Activated CD4-positive, alpha-beta T cell treated with anti-CD3 and anti-CD28 coated beads, Interleukin-2, amount 50 U/mL, for 48 hours (primary cell): ENCODE data around the gene CSNK2A1.

ENCODE experiments used
- DNase-seq, 2 experiments: peaks; one replicate each; pipeline ENCODE4 v3.0.0-alpha.2; 2020

The CSNK2A1 gene

DNA sequence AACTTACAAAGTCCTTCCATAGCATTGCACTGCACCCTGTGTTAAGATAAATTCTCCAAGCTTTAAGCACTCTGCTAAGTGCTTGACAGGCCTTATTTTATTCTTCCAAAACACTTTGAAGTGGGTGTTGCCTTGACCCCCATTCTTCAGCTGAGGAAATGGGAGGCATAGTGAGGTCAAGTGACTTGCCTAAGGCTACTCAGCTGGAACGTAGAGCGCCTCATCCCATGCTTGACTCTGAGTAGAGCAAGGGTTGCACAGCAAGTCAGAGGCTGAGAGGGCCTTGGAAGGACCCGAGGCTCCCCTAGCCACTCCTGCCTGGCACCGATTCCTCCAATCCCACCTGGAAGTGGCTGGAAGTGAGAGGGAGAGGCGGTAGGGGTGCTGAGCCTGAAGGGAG is 19.6 kb upstream of the CSNK2A1 start:
- DNase-seq, result no peak

DNA sequence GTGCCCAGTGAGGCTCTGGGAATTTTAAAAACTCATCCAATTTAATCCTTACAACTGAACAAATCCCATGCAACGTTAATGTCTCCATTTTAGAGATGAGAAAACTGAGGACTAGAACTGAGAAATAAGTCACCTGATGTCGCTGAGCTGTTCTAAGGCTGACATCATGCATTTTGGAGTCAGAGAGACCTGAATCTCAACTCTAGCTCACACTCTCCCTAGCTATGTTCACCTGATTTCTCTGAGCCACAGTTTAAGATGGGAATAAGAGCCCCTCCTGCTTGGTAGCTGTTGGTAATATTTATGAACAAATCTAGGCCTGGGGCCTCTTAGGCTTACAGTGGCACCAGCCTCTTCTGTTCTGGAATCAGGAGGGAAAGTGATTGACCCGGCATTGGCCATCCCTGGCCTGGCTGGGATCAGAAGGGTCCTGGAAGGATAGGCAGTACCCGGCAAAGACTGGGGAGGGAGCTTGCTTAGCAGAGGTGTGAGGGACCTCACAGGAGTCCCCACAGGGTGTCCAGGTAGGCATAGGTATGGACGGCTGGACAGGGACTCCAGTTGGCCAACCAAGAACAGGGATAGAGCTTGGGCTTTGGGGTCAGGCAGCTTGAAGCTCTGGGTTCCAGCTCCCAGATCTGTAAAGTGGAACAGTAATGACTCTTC is 18.8 kb upstream of the CSNK2A1 start:
- DNase-seq, result no peak

DNA sequence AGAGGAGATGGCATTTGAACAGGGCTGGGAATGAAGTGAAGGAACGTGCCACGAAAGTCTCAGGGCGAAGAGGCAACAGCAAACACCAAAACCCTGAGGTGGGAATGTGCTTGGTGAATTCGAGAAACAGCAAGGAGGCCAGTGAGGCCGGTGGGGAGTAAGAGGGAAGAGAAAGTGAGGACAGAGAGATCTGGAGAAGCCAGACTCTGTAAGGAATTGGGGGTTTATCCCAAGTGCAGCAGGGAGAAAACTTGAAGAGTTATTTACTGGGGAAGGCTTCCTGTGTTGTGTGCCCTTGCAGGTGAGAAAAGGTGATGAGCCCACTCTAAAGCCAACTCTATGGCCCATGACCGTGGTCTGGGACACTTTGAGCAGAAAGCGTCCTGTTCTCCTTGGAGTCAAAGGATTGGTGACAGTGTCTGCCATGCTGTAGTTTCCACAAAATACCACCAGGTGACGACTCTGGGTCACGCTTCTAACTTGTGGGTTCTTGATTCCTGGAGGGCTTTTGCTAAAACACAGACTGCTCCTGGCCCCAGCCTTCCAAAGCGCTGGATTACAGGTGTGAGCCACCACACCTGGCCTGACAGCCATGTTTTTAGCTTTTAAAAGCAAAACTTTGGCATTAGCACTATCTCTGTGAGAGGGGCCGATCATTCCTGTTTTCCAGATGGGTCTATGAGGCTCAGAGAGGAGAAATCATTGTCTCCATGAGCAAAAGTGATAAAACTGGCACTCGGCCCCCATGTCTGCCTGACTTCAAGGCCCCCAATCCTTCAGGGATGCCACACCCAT is 18.0 kb upstream of the CSNK2A1 start:
- peak; percentile 55 to 68 for DNase-seq

DNA sequence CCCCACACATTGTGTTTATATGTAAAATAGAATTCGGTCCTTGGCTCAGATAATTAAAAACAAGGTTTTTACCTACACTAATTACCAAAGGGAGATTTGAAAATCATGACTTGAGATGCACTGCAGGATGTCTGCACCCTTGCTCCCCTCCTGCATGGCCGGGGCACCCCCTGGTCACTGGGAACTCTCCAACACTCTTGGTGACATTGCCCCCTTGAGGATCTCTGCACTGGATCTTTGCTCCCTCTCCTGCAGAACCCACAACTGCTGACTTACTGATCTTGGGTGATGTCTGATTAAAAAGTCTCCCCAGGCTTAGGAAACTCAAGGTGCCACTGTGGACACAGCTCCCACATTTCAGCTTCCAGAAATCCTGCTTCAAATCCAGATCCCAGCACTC is 17.1 kb upstream of the CSNK2A1 start:
- DNase-seq, result no peak

DNA sequence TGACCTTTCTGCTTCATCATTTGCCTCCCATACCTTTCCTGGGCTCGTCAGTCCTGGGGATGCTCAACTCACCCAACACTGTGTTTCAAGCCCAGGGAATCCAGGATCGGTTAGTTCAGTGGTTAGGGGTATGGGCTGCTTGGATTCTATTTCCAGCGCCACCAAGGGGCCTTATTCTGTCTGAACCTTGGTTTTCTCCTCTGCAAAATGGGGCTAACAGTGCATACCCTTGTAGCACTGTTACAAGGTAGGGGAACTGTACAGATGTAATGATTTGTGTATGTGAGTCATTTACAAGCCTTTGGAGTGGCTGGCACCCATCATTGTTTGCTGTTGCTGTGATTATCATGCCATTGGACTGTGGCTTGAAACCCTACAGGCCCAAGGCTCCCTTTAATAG is 14.5 kb upstream of the CSNK2A1 start:
- DNase-seq, result no peak

DNA sequence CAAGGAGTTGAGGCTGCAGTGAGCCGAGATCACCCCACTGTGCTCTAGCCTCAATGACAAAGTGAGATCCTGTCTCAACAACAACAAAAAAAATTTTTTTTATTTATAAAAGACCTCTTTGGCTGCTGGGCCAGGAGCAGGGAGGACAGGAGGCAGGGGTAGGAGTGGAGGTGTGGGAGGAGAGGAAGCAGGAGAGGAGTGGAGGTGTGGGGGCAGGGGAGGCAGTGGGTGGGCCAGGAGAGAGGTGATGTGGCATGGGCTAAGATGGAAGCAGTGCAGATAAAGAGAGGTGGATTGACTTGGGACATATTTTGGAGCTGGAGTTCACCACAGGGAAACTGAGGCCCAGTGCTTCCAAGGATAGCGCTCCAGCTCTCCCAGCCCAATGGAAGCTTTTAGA is 13.4 kb upstream of the CSNK2A1 start:
- DNase-seq, result no peak

DNA sequence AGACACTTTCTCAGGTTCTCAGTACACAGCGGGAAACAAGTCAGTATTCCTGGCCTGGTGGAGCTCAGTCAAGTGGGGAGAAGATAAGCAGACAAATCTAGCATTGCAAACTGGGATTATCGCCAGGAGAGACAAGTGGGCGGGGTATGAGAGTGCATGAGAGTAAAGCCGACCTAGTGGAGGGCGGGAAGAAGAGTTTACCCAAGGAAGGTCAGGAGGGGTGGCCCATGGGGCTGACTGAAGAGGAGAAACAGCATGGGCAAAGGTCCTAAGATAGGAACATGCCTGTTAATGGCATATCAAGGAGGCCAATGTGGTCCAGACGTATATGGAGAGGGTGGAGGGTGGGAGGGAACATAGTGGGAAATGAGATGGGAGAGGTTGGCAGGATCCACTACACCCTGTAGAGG is 12.4 kb upstream of the CSNK2A1 start:
- DNase-seq, result no peak

DNA sequence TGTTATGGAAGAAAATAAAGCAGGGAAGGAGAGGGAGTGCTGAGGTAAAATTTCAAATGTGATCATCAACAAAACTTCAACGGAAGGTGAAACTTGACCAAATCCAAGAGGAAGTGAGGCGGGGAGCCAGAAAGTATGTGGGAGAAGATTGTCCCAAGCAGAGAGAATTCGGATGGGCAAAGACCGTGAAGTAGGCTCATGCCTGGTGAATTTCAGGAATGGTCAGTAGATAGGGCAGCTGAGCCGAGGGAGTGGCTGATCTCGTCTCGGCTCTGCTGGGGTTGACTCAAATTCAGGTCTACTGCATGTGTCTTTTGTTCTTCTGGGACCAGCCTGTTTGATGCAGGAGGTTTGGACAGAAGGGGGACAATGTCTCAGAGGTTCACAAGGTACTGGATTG is 7.0 kb upstream of the CSNK2A1 start:
- no peak for DNase-seq

DNA sequence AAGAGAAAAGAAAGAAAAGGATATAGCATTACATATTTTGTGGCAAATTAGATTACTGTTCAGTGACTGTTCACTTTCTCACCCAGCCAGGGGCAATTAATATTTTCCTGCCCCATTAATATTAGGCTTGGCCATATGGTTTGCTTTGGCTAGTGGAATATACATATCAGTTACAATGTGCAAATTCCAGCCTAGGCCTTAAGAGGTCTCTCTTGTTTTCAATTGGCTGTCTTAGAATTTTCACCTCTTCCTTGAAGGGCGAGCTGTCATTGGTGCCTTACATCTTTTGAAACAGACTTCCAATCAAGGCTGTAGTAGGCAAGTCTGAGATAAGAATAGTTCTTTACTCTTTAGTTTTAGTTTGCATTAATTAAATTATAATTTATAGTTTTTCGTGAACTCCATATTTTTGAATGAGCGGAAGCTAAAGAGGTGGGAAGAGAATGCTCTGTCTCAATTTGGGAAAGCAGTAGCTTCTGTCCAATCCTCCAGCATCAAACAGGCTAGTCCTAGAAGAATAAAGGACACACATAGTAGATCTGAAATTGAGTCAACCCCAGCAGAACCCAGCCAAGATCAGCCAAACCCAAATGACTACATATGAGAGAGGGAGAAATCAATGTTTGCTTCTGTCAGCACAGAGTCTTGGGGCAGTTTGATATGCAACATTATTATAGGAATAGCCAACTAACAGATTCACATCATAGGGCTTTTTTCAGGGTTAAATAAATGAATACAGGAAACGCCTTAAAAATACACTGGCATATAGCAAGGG is 6.3 kb upstream of the CSNK2A1 start:
- DNase-seq, result no peak

DNA sequence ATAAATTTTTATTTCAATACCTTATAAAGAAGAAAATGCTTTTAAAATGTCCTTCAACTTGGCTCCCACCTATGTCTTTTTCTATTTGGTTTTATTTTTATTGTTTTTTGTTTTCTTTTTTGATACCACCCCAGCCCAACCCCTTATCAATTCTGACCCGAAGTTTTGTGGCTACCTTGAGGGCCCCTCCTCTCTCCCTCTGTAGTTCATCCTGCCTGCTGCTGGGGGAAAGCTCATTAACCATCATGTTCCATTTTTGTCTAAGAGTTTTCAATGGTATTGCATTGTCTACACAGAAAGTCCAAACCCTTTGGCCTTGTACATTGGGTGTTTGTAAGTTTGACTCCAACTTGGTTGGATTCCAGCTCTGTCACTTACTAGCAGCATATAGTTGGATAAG is 5.3 kb upstream of the CSNK2A1 start:
- DNase-seq, result no peak

DNA sequence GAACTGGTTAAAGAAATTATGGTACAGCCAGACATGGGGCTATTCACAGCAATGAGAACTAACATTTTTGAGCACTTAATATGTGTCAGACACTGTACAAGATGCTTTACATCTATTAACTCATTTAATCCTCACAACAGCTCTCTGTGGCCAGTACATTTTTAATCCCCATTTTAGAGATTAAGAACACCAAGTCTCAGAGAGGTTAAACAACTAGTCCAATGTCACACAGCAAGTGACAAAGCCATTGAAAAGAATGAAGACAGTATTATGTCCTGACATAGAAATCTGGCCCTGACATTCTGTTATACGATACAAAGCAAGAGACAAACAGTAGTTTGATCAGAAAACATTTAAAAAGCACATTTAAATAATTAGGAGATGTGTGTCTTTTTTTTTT is 3.8 kb upstream of the CSNK2A1 start:
- DNase-seq, result no peak

DNA sequence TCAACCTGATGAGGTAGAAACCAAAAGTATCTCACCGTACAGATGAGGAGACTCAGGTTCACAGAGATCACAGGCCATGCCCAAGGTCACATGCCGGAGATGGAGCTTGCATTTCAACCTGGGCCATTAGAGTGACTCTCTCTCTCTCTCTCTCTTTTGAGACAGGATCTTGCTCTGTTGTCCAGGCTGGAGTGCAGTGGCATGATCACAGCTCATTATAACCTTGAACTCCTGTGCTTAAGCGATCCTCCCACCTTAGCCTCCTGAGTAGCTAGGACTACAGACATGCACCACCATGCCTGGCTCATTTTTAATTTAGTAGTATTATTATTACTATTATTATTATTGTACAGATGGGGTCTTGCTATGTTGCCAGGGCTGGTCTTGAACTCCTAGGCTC is 2.8 kb upstream of the CSNK2A1 start:
- no peak for DNase-seq

DNA sequence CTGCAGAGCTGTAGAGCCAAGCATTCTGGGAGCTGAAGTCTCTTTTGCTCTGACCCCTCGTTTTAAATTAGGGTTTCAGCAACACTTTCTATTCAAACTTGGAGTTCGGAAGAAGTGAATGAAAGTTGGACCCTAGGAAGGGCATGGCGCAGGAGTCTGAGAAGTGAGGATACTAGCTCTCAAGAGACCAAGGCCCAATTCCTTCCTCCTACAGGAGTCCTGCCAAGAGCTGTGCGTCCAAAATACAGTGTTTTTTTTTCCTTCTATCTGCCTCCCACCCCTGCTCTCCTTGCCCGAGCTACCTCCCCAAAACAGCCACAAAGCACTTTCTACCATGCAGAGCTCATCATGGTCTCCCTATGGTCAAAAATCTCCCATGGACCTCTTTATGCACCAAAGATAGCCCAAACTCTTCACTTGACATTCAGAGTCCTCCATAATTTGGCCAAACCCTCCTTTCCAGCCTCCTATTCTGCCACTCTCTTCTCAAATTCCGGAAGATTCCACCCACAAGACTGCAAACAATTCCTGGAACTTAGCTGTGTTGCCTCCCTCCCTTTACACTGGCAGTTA is 649 bp upstream of the CSNK2A1 start:
- no peak for DNase-seq

DNA sequence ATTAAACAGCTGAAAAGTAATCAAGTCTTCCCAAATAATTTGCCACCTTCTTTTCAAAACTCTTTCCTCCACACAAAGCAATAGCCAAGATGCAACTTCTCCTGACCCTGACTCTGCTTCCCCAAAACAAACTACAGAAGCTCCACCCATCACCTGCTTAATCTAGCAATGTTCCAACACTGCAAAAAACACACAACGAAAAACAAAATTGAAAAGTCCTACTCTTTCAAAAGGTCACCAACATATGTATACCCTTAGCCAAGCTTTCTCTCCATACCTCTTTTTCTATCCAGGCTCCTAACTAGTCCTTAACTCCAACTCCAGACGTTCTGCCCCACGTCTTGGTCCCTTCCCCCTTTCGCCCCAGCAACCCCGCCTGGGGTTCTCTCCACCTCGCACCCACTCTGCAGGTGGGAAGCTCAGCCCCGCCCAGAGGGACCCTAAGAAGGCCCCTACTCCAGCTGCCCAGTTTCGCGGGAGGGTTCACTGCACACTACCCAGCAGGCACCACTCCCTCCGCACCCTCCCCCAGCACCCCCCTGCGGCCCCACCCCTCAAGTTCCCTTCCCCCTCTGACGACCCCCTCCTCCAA is 717 bp downstream of the CSNK2A1 start:
- peak; percentile 19 to 30 for DNase-seq

DNA sequence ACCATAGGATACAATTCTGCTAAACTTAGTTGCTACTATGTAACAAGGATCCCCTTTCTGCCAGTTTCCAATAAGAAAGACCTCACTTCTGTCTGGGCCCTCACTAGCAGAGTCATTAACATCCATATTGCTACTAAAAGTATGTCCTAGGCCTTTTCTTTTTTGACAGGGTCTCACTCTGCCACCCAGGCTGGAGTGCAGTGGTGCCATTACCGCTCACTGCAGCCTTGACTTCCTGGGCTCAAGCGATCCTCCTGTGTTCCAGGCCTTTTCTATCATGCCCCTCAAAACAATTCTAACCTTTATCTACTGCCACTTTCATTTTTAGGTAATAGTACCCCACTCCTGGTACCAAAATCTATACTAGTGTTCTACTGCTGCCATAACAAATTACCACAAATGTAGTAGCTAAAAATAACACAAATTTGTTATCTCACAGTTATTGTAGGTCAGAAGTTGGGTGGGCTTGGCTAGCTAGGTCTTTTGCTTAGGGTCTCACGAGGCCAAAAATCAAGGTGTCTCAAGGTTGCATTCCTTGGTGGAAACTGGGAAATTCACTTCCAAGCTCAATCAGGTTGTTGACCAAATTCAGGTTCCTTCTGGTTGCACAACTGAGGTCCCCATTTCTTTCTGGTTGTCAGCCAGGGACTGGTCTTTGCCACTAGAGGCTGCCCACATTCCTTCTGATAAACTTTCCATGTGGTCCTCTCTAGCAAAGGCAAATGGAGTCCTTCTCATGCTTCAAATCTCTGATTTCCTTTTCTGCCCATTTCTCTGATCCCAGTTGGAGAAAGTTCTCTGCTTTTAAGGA is 3.0 kb downstream of the CSNK2A1 start:
- DNase-seq, result no peak

DNA sequence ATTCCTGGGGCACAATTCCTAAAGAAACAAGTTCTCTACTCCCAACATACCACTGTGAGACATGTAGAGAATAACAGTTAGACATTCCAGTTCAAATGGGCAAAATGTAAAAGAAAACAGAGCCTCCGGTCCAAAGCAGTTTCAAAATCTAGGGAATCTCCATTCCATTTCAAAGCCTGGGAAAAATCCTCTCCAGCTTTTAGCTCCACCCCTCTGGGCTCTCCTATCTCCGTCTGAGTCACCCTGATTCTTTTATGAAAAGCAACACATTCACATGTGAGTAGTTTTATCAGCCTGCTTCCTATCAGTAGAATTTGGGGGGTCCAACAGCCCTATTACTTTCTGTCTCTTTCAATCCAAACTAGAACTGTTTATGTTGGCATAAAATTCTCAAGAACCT is 3.7 kb downstream of the CSNK2A1 start:
- no peak for DNase-seq

DNA sequence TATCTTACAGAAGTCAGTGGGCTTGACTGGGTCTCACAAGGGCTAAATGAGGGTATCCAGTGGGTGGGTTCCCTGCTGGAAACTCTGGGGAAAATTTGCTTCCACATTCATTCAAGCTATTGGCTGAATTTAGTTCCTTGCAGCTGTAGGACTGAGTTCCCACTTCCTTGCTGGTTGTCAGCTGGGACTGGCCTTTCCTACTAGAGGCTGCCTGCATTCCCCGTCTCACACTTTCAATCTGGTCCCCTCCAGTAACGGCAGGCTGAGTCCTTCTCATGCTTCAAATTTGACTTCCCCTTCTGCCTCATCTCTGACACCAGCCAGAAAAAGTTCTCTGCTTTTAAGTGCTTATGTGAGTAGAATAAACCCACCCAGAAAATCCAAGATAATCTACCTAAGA is 4.4 kb downstream of the CSNK2A1 start:
- no peak for DNase-seq

DNA sequence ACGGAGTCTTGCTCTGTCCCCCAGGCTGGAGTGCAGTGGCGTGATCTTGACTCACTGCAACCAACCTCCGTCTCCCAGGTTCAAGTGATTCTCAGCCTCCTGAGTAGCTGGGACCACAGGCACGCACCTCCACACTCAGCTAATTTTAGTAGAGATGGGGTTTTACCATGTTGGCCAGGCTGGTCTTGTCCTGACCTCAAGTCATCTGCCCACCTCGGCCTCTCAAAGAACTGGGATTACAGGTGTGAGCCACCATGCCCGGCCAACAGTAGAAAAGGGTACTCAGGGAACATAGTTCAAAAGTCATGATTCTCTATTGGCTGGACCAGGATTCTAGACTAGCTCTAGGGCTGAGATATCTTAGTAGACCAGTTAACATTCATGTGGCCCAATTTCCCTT is 5.6 kb downstream of the CSNK2A1 start:
- DNase-seq, result no peak

DNA sequence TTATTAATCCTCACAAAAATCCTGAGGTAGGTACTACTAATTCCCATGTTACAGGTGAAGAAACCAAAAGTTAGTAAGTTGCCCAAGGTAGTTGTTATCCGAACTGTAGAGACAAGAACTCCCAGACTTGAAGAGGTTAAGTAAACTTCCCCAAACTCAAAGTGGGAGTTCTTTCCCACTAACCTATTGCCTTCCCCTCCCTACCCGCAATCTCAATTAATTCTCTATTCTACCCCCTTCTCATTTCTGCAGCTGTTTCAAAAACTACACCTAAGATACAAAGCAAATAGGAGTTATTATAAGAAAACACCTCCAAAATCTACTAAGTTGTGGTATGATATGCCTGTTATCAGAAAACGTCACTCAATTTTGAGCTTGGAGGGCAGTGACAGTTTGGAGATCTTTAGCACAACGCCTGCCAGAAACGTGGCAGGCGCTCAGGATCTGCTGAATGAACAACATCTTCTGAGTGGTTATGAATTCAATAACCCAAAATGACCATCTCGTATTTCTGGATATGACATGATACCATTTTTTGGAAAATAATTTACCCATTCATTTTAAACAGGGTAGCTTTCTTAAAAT is 7.1 kb downstream of the CSNK2A1 start:
- DNase-seq, result no peak

DNA sequence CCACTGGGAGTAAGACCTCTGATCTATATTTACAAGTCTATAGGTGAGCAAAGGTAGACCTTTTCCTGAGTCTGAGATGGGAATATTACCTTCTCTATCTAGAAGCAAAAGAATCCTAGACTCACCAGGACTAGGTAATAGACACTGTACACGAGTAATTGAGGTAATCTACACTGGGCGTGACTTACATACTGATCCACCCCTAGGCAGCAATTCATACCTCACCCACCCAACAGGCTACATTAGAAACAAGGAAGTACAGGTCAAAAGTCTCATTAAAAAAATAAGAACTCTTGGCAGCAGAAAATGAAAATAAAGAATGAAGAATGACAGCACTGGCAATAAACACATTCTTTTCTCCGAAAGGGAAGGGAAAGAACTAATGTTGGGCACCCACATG is 7.6 kb downstream of the CSNK2A1 start:
- no peak for DNase-seq

DNA sequence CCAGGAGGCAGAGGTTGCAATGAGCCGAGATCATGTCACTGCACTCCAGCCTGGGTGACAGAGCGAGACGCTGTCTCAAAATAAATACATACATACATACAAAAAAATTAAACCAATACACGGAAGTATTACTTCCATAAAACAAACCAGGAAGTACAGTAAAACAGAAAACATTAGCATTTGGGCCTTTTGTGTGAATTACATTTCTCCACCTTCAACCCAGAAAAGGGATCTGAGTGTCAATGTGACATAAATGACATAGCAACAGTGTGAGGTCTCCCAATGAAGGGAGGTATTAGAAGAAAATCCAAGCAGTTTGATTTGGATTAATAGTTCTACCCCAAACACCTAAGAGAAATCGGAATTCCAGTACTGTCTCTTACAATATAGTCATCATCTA is 10.1 kb downstream of the CSNK2A1 start:
- DNase-seq, result no peak

DNA sequence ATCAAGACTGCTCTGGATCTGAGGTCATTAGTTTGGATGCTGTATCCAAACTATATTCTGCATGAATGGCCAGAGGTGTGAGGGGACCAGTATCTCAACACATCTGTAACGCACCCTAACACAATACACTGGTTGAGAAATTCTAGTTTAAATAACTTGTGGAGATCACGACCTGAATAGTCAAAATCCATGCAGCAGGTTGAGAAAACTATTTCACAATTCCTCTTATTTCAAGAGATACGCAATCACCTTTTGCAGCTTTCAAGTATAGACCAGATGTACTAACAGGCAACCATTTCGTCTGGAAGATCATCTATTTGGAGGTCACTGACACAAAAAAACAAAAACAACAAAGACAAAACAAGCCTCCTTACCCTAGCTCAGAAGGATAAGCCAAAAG is 11.1 kb downstream of the CSNK2A1 start:
- DNase-seq, result no peak
